ENCODE data around the gene PRR36. TPM values are rescaled to one million over a fixed set of nuclear protein-coding genes. Genes with fewer than 3 reads are reported as not detected.

The PRR36 gene
- total and polyA plus RNA-seq, 10 of the 15 experiments (the other 5 are each of a cell fraction or from before 2014, with no cell fraction given) = 0.04 TPM; not detected in 9

DNA sequence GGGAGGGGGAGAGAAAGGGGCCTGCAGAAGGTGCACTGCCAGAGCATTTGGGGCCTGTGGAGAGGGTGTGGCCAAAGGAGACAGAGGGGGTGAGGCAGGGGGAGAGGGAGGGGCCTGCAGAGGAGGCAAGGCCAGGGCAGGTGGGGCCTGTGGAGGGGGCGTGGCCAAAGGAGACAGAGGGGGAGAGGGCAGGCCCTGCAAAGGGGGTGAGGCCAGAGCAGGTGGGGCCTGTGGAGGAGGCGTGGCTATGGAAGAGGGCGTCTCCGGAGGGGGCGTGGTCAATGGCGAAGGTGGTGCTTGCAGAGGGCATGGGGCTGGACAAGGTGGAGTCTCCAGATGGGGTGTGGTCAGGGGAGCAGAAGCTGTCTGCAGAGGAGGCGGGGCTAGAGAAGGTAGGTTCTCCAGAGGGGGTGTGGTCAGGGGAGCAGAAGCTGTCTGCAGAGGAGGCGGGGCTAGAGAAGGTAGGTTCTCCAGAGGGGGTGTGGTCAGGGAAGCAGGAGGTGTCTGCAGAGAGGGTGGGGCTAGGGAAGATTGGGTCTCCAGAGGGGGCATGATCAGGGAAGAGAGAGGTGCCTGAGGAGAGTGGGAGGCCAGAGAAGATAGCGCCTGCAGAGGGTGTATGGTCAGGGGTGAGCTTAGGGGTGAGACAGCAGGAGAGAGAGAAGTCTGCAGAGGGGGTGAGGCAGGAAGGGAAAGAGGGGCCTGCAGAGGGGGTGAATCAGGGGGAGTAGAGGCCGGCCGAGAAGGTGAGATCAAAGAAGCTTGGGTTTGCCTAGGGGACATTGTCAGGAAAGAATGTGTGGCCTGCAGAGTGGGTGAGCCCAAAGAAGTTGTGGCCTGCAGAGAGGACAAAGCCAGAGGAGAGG is 3.4 kb downstream of the PRR36 start:
- Histone ChIP-seq H3K4me2 (ENCODE audit: control insufficient read depth, insufficient read depth) (no peak overlapping the region), H3K27me3 (replicated peaks in 1 of 2; ENCODE audit: control insufficient read depth in 2 of 2, insufficient read depth in 2 of 2, low read length in 1 of 2) (peaks cover 3% of the 10 kb centered on the region in 2 experiments; a peak in 3 of 4 replicates), H3K9me3 (replicated peaks; ENCODE audit: control insufficient read depth, insufficient read depth, low read length) (no peaks in the 10 kb centered on the region; the same call in 2 of the 3 replicates), H3K27ac (ENCODE audit: control insufficient read depth, insufficient read depth) (no peak overlapping the region), H3K79me2 (ENCODE audit: control insufficient read depth, insufficient read depth, low read length) (no peaks in the 10 kb centered on the region), H4K20me1 (ENCODE audit: control insufficient read depth, insufficient read depth) (no peaks in the 10 kb centered on the region), H3K36me3 (ENCODE audit: control insufficient read depth in 2 of 2, insufficient read depth in 2 of 2, low read length in 1 of 2) (no peaks in the 10 kb centered on the region), H3K4me3 (no peak overlapping the region), H2AFZ (ENCODE audit: control insufficient read depth, low read depth, low read length) (no peak overlapping the region), H3K4me1 (ENCODE audit: control insufficient read depth, insufficient read depth, low read length) (peaks cover 12% of the 10 kb centered on the region; the same call in 1 of the 2 replicates), H3K9ac (ENCODE audit: control insufficient read depth, insufficient read depth, low read length) (no peak overlapping the region)
- peak; percentile 62 for FAIRE-seq
- TF ChIP-seq HDGF (IDR thresholded peaks at IDR 0.05) (peak; percentile 46; the same call in 1 of the 2 replicates), ZNF274 (IDR thresholded peaks at IDR 0.05; ENCODE audit: insufficient read depth, insufficient read length) (no peak), SIX5 (IDR thresholded peaks at IDR 0.05; ENCODE audit: low read depth, low read length, severe bottlenecking) (no peak)
- intact Hi-C loops (cut with micrococcal nuclease; ENCODE audit: unreplicated experiment) (no loop called here), in situ Hi-C loops (cut with MboI) (no loop called here)
- ChIA-PET POLR2A (no interaction called here), CTCF (interaction anchor here (0.6 kb wide), 1 partner anchor 381 kb away, joined by 3 read pairs; no protein-coding TSS in a partner anchor), RAD21 (ENCODE audit: unreplicated experiment) (no interaction called here), SMC1A (ENCODE audit: uncharacterized antibody, unreplicated experiment) (no interaction called here)
- peak; percentile 12 for ATAC-seq
- 16% methylated on average over 10 of the region's 11 CpGs for WGBS (ENCODE audit: insufficient coverage, insufficient replicate concordance, low lambda C conversion rate, missing lambda C conversion rate)
- no TSS peak for BruUV-seq (replicated peaks)
- DNase-seq (ENCODE audit: low read depth, low spot score) = no peak

DNA sequence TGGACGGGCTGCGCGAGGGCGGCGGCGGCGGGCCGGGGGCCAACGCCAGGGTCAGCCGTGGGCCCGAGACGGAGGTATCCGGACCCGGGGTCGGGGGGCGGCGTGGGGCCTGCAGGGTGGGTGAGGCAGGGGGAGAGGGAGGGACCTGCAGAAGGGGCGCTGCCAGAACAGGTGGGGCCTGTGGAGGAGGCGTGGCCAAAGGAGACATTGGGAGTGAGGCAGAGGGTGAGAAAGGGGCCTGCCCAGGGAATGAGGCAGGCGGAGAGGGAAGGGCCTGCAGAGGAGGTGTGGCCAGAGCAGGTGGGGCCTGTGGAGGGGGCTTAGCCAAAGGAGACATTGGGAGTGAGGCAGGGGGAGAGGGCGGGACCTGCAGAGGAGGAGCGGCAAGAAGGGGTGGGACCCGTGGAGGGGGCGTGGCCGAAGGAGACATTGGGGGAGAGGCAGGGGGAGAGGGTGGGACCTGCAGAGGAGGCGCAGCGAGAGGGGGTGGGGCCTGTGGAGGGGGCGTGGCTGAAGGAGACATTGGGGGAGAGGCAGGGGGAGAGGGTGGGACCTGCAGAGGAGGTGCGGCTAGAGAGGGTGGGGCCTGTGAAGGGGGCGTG is 4.2 kb downstream of the PRR36 start:
- intact Hi-C loops (cut with micrococcal nuclease; ENCODE audit: unreplicated experiment) = loop anchor here (2.0 kb wide), 1 partner anchor 33 kb away; the partner anchor contains the start of gene MAP2K7
- RAD21 ChIA-PET (ENCODE audit: unreplicated experiment) = interaction anchor here (0.6 to 1.7 kb wide), 3 partner anchors 34 to 189 kb away, joined by 3 to 8 read pairs (median 3); partner anchors contain the start of genes MAP2K7, SNAPC2 and TRAPPC5
- FAIRE-seq (no peak), ATAC-seq (no peak), DNase-seq (ENCODE audit: low read depth, low spot score) (no peak)
- no peak for TF ChIP-seq PAX5 (IDR thresholded peaks at IDR 0.05; ENCODE audit: borderline replicate concordance, low read depth, low read length)
- peak; percentile 10 for TF ChIP-seq SP1 (IDR thresholded peaks at IDR 0.05; ENCODE audit: low read depth, low read length)
- no peak for TF ChIP-seq MTA3 (IDR thresholded peaks at IDR 0.05; ENCODE audit: borderline replicate concordance, low read length)
- no peak for TF ChIP-seq CHD4 (IDR thresholded peaks at IDR 0.05)
- TF ChIP-seq, protein P1, sequence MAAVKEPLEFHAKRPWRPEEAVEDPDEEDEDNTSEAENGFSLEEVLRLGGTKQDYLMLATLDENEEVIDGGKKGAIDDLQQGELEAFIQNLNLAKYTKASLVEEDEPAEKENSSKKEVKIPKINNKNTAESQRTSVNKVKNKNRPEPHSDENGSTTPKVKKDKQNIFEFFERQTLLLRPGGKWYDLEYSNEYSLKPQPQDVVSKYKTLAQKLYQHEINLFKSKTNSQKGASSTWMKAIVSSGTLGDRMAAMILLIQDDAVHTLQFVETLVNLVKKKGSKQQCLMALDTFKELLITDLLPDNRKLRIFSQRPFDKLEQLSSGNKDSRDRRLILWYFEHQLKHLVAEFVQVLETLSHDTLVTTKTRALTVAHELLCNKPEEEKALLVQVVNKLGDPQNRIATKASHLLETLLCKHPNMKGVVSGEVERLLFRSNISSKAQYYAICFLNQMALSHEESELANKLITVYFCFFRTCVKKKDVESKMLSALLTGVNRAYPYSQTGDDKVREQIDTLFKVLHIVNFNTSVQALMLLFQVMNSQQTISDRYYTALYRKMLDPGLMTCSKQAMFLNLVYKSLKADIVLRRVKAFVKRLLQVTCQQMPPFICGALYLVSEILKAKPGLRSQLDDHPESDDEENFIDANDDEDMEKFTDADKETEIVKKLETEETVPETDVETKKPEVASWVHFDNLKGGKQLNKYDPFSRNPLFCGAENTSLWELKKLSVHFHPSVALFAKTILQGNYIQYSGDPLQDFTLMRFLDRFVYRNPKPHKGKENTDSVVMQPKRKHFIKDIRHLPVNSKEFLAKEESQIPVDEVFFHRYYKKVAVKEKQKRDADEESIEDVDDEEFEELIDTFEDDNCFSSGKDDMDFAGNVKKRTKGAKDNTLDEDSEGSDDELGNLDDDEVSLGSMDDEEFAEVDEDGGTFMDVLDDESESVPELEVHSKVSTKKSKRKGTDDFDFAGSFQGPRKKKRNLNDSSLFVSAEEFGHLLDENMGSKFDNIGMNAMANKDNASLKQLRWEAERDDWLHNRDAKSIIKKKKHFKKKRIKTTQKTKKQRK (IDR thresholded peaks at IDR 0.05; ENCODE audit: low read depth, low read length) = no peak
- Histone ChIP-seq H3K9ac (ENCODE audit: control insufficient read depth, insufficient read depth, low read length) (no peak overlapping the region), H3K4me1 (ENCODE audit: control insufficient read depth, insufficient read depth, low read length) (peaks cover 12% of the 10 kb centered on the region; the same call in 1 of the 2 replicates), H3K27ac (ENCODE audit: control insufficient read depth, insufficient read depth) (no peak overlapping the region), H3K79me2 (ENCODE audit: control insufficient read depth, insufficient read depth, low read length) (no peaks in the 10 kb centered on the region), H2AFZ (ENCODE audit: control insufficient read depth, low read depth, low read length) (peak overlapping the region; percentile 88), H4K20me1 (ENCODE audit: control insufficient read depth, insufficient read depth) (no peaks in the 10 kb centered on the region), H3K27me3 (replicated peaks in 1 of 2; ENCODE audit: control insufficient read depth in 2 of 2, insufficient read depth in 2 of 2, low read length in 1 of 2) (peaks cover 3% of the 10 kb centered on the region in 2 experiments; a peak in 3 of 4 replicates), H3K36me3 (ENCODE audit: control insufficient read depth in 2 of 2, insufficient read depth in 2 of 2, low read length in 1 of 2) (no peaks in the 10 kb centered on the region), H3K4me2 (ENCODE audit: control insufficient read depth, insufficient read depth) (peak overlapping the region; percentile 95), H3K9me3 (replicated peaks; ENCODE audit: control insufficient read depth, insufficient read depth, low read length) (no peaks in the 10 kb centered on the region; the same call in 2 of the 3 replicates), H3K4me3 (peak overlapping the region; percentile 48; the same call in 1 of the 2 replicates)
- WGBS (ENCODE audit: insufficient coverage, insufficient replicate concordance, low lambda C conversion rate, missing lambda C conversion rate) = 19% methylated on average over 16 of the region's 30 CpGs
- CTCF ChIA-PET = interaction anchor here (0.6 to 2.0 kb wide), 16 partner anchors 11 to 481 kb away, joined by 3 to 19 read pairs (median 4); partner anchors contain the start of genes FCER2, MAP2K7, PET100 and SNAPC2
- POLR2A ChIA-PET = interaction anchor here (1.1 to 1.8 kb wide), 2 partner anchors 20 to 51 kb away, joined by 4 to 5 read pairs; partner anchors contain the start of gene SNAPC2
- SMC1A ChIA-PET (ENCODE audit: uncharacterized antibody, unreplicated experiment) = interaction anchor here (1.1 kb wide), 1 partner anchor 189 kb away, joined by 3 read pairs; the partner anchor contains the start of gene TRAPPC5
- in situ Hi-C loops (cut with MboI) = no loop called here
- no TSS peak for BruUV-seq (replicated peaks)
